GM18909 (cell line): ENCODE data around the gene ELP4.
A peak's percentile ranks its signal among the peaks of the same experiment; 100 is the strongest.
"Not testable (repeated sequence)": the region's sequence is repeated elsewhere in the genome, so short reads cannot be mapped to it uniquely, and the experiment has no call there.

Experiments
- ATAC-seq: cut with Tn5 transposase; IDR thresholded peaks from one replicate; pipeline ENCODE4 v1.9.1; 2021; ENCODE audit warnings: mild to moderate bottlenecking; ENCODE audit not compliant: unreplicated experiment, poor library complexity

Gene ELP4

DNA sequence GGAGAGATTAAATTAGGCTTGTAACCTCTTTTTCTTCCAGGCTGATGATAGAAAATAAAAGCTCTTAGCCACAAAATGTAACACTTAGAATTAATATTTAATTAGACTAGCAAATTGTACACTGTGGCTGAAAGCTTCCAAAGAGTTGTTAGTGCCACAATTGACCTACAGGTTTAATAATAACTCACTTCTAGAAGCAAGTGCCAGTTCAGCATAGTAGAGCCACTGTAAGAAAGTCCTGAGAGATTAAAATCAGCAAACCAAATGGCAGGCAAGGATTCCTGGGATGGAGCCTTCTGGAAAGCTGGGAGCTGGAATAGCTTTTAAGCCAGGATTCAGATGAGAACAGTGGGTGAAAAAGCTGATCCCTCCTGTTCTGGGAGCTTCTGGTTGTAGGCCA is 131.0 kb downstream of the ELP4 start:
- ATAC-seq, result no peak

DNA sequence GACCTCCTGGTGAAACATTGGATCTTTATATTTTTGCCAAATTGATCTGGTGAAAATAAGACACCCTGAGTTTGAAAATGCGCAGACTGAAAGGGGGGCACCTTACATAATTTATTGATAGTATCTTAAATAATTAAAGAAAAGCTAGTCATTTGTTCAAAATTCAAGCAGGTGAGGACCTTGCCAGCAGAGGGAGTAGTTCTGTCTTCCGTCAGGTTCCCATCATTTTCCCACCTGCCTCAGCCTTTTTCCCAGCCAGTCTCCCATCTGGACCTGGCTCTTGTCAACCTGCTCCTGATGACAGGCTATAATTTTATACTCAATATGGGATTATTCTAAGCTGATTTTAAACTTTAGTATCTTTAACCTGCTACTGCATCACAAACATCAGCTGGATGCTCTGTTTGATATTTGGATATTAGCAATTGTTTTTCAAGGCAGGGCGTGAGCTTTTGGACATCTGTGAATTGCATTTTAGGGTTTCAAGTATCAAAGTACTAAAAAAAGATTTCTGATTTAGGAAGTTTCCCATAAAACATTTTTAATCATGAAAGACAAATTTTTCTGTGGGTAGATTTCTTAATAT is 132.0 kb downstream of the ELP4 start:
- no peak for ATAC-seq

GRCh38 chr11:31643857-31644256 is 134.3 kb downstream of the ELP4 start:
- no peak for ATAC-seq

DNA sequence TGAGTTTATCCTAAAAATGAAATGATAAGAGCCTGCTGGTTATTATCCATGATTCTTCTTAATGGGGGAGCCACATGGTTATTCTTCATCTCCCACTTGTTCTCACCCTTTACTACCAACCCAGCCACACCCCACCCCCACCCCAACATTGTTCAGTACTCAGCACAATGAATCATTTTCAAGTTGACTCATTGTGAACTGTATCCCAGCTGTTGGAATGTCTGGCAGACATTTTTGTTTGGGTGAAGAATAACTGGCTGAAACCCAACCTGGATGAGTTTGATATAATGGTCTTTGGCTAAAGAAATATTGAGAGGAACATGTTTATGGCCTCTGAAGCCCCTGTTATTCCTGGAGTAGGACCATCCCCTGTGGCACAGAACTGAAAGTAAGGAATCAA is 136.2 kb downstream of the ELP4 start:
- no peak for ATAC-seq

- ATAC-seq, result no peak
Measured at GRCh38 chr11:31646216-31646615, 136.6 kb downstream of the ELP4 start.

GRCh38 chr11:31649129-31649966 is 139.8 kb downstream of the ELP4 start:
- ATAC-seq, result no peak

DNA sequence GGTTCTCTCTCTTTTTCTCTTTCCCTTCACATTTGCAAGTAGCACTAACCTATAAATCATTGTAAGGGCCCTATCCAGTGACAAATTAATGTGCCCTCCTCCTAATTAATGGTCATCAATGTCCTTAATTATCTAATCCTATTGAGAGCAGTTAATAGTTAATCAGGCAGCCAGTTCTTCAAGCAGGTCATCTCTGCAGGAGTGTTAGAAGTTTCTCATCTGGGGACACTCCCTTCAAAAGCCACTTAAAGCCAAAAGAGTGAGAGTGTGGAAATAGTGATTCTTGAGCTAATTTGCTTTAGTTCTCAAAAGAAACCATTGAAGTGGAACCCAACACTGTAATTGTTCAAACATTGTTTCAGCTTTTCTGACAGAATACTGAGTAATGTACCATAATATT is 141.6 kb downstream of the ELP4 start:
- ATAC-seq, result peak; percentile 52

DNA sequence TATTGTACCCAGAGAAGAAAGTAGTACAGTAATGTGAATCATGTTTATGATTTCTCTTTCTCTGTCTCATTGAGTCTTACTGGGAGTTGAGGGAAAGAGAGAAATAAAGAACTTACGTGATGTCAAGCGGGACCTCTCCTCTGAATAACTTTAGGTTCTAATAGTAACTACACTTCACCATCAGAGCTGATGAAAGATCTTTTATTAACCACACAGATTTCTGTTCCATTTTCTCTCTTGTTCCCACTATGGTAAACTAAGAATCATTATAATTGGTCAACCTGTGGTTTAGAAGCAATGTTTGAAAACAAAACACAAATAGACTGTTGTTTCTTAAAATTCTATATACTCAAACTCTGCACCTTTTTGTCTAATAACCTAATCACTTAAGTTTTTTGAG is 142.3 kb downstream of the ELP4 start:
- ATAC-seq, result peak; percentile 61

DNA sequence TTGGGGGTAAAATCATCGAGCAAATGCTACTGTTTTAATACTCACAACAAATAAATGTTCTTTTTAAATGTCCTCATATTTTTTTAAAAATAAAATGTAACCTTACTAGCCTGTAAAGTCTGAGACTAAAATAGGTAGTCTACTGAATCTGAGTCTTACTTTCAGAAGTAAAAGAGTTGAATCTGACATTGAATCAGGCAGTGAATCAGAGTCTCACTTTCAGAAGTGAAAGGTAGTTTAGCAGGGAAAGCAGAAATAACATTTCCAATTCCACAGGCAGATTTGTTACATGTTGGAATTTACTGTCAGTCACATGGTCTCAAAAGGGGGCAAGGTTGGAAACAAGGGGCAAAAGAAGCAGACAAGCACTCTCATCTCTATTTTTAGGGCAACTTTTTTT is 143.0 kb downstream of the ELP4 start:
- peak; percentile 60 for ATAC-seq

DNA sequence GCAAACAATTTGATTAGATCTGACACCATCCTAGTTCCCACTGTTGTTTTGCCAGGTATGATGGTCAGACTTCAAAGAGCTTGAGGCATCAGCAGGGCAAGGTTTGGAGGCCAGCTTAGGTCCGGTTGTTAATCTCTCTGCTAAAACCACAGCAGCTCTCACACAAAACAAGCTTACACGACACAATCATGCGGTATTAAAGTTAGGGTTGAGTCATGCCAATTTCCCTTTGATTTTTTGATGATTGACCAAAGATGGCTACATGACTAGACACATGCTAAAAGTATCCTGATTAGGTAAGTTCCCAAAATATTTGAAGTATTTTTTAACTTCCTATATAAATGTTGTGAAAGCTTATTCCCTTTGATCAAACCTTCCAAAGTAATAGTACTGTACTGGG is 145.9 kb downstream of the ELP4 start:
- ATAC-seq, result no peak

DNA sequence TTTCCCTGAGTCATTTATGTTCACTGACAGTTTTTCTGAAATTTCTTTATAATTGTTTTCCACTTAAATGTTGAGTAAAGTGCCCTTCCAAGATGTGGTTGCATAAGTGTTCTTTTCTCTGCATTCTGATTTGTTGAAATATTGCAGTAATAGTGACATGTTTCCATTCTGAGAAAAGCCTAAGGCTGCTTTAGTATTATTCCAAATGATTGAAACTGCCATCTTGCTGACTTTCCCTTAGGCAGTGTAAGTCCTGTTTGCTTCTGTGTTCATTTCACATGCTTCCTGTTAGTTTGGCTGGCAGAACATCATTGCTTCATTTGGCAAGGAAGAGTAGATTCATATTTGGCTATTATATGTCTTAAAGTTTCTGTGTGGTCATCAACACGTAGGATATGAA is 146.5 kb downstream of the ELP4 start:
- ATAC-seq, result no peak

DNA sequence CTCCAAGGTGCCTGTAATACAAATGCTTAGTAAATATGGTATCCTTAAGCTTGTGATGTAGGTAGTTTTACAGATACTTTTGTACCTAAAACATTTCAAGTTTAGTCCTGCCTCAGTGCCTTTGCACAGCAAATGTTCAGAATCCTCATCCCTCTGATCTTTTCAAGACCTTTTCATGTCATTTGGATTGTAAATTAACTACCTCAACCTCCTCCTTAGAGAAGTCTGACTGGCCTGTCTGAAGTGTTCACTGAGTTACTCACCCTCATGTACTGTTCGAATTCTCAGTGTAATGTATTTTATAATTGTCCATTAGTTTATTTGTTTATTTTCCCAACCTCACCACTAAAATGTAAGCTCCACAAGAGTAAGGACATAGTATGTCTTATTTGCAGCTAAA is 147.5 kb downstream of the ELP4 start:
- no peak for ATAC-seq

- ATAC-seq, result no peak
Measured at GRCh38 chr11:31664129-31664528, 154.6 kb downstream of the ELP4 start.

DNA sequence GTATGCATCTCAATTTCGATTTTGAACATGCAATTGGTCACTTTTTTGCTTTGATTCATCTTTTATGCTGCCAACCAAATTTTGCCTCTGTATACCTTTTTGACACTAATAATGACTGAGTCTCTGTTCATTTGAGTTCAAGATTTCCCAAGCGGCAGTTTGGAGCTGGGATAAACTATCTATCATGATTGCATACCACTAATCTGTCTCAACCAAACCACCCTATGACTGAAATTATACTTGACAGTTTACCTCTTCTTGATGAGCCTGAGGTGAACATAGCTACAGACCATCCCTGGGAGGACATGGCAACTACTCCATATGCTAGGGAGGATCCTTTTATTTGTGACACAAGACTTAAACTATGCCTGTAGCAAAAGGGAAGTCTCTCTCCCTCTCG is 155.4 kb downstream of the ELP4 start:
- no peak for ATAC-seq

DNA sequence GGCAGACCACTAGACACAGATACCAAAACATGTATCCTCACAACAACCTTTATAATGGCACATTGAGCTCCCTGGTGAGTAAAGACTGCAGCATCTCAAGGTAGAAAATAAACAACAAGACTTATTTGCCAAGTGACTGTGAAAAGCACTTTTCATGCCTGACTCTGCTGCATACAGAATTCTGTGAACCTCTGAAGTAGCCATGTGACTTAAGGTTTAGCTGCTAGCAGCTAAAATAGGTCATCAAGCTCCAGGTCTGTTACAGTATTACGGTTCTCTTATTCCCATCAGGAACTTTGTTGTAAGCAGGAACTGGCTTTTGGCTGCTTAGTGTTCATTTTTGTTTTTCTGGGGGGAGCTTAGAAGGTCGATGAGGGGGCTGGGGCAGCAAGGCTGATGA is 162.1 kb downstream of the ELP4 start:
- ATAC-seq, result no peak

DNA sequence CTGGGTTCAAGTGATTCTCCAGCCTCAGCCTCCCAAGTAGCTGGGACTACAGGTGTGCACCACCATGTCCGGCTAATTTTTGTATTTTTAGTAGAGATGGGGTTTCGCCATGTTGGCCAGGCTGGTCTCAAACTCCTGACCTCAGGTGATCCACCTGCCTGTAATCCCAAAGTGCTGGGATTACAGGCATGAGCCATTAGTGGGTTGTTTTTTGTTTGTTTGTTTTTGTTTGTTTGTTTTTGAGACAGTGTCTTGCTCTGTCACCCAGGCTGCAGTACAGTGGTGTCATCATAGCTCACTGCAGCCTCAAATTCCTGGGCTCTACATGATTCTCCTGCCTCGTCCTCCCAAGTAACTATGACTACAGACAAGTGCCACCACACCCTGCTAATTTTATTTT is 163.5 kb downstream of the ELP4 start:
- ATAC-seq, result not testable (repeated sequence)

DNA sequence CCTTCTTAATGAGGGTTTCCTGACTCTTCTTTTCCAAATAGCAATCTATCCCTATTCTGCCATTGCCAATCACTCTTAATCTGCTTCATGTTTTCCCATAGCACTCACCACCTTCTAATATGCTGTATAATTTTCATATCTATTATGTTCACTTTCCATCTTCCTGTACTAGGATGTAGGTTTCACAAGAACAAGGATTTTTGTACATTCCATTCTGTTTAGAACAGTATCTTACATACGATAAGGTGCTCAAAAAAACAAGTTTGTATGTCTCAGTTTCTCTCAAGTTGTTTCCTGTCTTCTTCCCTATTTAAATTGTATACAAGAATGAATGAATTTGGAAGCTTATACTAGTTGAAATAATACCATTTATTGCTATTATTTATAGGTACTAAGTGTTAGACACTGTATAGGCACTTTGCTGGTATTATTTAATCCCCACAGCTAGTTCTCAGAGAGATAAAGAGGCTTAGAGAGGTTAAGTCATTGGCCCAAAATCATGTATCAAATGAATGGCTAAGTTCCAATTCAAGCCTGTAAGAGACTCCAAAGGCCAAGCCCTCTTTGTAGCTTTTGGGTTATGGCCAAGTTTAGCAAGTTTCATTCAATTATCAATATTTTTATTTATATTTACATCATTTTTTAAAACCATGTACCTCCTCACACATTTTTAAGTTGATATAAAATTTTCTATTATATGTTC is 166.9 kb downstream of the ELP4 start:
- no peak for ATAC-seq

GRCh38 chr11:31680770-31681169 is 171.2 kb downstream of the ELP4 start:
- no peak for ATAC-seq

GRCh38 chr11:31687256-31687655 is 177.7 kb downstream of the ELP4 start:
- no peak for ATAC-seq

GRCh38 chr11:31687861-31688260 is 178.3 kb downstream of the ELP4 start:
- ATAC-seq, result no peak

DNA sequence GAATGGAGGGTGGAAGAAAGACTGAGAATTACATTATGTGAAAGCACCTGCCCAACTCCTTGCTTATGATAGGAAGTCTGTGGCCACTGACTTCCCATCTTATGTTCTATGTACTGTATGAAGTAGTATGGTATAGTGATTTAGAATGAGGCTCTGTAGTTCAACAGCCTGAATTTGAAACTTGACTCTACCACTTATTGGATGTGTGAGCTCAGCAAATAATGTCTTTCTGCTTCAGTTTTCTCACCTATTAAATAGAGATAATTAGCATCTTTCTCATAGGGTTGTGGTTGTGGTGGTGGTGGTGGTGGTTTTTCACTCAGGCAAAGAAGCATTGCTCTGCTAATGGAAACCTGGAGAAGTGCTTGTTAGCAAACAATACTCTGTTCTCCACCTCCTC is 180.0 kb downstream of the ELP4 start:
- ATAC-seq, result no peak

DNA sequence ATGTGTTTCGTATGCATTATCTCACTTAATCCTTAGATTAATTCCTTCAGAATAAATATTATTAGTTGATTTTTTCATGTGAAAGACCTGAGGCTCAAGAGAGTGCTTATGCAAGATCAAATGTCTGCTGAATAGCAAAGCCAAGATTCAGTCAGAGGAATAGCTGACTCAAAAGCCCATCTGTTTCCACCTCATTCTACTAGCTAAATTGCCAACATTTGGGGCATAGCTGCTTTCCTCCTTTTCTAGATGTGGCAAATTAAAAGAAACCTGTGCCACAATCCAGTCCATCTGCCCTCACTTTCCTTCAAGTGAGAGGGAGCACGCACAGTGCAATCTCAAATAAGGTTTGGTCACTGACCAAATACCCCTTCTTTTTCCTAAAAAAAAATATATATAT is 180.5 kb downstream of the ELP4 start:
- no peak for ATAC-seq
